ENCODE results near the gene IL25.

Gene IL25

DNA sequence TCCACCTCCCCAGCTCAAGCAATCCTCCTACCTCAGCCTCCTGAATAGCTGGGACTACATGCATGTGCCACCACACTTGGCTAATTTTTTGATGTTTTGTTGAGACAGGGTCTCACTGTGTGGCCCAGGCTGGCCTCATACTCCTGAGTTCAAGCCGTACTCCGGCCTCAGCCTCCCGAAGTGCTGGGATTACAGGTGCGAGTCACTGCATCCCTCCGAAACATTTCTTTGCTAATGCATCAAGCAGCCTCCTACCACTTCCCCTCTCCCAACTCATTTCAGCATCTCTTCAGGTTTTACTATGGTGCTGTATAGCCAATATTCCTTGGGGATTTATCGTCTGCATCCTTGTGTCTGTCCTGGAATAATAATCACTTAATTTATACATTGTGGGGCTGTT is 17.6 kb upstream of the IL25 start:
- no peak for DNase-seq

DNA sequence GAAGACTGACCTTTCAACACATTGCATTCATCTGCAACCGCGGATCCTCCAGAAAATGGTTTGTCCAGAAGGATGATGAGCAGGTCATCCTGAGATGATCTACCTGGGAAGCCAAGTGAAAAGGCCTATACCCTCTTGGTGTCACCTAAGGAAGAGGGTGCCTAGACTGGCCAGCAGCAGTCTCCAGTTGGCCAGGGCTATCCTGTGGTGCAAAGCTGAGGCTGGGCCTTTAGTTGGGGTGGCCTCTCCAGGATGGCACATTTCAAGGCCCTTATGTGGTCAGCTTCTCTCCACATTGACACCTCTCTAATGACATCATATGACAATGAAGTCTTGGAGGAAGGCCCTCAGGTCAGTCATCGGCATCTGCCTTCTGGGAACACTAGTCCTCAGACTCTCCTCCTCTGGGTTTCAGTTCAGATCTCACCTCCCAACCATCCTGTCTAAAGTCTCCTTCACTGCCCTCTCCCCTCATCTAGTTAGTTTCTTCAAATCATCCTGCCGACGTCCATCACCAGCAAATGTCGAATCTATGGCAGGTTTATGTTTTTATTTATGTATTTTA is 16.7 kb upstream of the IL25 start:
- no peak for DNase-seq

DNA sequence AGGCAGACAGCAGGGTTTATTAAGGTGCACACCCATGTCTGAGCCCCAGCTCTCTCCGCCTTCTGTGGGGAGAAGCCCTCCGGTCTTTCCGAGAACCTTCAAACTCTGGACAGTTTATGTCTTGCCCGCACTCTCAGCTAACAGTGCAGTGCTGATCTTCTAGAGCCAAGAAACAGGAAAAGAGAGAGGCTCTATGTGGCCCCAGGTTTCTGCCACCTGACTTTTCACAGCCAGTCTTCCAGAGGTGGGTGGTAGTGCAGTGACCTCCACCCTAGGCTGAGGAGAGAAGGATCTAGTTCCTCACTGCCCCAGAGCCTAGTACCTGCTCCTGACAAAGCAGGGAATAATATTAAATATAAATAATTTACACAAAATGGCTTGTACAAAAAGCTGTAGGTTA is 15.9 kb upstream of the IL25 start:
- no peak for DNase-seq

DNA sequence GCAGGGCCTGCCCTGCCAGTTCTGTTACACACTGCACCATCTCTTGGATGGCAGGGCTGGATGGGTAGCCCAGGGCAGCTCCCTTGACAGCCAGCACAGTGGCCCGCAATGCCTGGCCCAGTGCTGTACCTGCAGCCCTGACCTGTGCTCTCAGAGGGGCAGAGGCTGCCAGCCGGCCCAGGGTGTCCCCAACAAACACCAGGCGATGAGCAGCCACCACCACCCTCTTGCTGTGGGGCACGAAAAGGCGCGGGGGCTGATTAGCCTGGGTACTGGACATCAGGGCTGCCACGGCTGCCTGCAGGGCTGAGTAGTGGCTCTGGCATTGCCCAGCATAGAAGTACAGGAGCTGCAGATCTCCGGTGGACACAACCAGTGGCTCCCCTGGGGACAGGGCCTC is 15.3 kb upstream of the IL25 start:
- no peak for DNase-seq

DNA sequence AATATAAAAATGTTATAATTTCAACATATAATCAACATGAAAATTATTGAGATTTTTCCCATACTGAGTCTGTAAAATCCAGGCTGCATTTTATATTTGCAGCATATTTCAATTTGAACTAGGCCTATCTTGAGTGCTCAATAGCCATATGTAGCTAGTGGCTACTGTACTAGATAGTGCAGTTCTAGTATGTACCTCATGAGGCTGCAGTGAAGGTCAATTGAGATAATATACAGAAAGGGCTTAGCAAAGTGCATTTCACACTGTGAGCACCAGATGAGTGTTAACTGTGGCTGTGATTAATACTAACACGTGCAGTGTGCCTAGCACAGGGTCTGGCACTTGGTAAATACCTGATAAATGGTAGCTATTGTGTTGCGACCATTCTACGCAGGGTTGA is 14.6 kb upstream of the IL25 start:
- peak; percentile 26 for DNase-seq

DNA sequence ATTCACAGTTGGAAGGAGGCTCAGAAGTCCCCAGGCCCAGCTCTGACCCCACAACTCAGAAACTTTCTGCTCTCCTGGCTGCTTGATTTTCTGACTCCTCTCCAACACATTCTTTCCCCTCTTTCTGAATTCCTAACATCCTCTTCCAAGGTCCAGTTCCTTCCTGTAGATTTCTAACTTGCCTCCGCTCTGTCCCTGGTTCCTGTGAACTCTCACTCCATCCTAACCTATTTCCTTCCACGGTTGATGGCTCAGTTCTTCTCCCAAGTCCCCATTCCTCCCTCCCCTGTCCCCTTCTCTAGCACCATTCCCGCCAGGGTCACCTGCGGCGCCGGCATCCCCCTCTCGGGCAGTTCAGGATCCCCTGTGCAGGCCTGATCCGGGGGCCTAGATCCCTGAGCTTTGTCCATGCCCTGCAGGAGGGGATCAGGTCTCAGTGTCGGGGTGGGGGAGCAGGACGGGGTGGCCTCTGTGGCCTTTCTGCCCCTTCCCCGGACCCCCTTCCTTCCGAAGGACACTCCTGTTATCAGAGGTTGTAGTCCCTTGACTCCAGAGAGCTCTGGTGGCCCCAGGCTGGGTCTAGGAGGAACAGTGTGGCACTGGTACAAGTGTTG is 13.9 kb upstream of the IL25 start:
- DNase-seq = no peak

DNA sequence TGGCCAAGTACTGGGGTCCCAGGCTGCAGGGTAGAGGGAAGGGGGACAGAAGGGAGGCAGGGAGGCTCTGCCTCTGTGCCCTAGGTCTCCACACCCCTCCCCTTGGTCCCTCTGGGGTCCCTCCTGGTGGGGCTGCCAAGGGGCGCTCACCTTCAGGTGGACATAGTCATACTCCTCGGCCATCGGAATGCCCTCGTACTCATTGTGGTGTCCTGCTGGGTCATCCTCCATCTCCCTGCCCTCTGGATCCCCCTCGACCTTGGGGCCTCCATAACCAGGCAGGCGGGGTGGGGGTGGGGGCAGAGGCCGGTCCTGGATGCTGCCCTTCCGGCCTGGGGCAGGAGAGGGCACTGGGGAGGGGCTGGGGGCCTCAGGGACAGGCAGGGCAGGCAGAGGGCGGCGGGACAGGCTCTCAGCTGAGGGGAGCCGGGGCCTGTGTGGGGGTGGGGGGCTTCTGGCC is 13.4 kb upstream of the IL25 start:
- no peak for DNase-seq

DNA sequence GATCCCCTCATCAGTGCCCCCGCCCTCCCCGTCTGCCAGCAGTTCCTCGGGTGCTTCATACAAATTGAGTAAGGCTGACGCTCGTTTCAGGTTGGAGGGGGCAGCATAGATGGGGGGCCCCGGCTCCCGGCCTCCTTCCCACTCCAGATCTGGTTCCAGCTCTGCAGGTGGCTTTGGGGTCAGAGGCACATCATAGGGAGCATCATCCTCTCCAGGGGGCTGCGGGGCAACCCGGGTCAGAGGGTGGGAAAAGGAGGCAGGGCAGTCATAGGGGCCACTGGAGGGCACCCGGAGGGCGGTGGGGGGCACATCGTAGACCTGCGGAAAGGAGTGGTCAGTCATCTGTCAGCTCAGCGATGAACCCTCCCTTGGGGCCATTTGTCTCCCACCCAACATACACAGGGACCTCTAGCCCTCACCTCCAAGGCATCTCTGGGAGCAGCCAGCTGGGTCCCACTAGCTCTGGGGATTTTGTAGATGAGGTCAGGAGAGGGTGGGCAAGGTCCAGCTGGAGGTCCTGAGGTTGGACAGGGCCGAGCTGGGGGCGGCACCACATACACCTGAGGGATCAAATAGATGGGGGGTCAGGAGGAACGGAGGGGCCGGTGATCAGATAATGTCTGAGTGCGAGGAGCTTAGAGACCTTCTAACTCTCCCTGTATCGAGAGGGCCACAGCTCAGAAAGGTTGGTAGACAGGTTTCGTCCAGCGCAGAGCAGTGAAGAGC is 12.7 kb upstream of the IL25 start:
- no peak for DNase-seq

DNA sequence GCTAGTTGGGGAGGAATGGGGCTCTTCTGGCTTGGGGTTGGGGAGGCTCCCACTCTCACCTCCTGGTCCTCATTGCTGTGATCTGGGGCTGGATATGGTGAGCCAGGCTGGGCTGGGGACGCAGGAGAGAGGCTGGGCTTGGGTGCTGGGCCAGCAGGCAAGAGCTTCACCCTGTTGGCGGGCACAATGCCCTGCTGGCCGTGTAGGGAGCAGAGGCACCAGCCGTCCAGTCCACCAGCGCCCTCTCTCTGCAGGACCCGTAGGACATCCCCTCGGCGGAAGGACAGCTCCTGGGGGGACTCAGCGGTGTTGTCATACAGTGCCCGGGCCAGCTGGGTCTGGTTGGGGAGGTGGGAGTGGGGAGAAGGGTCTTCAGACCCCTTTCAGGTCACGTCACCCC is 12.1 kb upstream of the IL25 start:
- DNase-seq = no peak

DNA sequence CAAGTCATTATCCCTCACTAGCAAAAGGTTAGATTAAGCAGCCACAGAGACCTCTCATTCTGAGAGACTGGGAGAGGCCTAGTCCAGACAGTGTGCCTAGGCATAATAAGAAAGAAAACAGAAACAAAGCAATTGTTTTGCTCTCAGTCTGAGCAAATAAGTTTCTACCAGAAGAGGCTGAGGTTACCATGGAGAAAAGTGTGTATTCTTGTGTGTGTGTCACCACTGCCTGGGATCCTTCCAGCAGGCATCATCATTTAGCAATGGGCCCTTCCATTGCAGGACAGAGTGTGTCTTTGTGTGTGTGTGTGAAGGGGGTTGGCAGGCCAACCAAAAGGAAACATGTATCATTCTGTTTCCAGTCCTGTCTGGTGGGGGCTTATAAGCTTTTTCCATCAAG is 11.3 kb upstream of the IL25 start:
- DNase-seq = no peak

DNA sequence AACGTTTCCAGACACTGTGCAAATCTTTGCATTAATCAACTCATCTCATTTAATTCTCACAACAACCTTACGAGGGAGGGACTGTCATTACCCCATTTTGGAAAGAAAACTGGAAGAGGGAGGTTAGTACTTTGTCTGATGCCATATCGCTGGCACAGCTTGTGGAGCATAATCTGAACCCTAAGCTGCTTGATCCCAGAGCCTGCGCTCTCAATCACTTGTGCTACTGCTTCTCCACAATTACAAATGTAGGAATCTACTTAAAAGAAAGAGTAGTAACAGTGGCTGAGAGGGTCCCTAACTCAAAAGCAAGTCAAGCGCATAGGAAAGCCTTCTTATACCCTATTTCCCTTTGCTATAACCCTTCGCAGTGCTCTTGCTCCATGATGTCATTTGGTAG is 10.8 kb upstream of the IL25 start:
- no peak for DNase-seq

DNA sequence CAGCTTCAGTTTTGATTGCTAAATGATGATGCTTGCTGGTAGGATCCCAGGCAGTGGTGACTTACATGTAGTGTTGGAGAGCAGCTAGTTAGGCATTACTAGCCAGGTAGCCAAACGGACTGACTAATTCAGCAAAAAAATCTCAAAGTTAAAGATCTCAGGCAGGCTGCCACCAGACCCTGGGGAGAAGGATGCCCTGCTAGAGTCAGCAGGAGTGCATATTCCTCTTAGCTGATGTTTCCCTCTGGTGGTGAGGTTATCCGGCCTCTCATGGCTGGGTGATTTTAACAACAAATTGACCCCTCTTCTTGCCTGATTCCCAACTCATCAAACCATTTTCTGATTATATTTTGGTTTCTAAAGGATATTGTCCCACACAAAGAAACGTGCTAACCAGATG is 10.4 kb upstream of the IL25 start:
- no peak for DNase-seq

DNA sequence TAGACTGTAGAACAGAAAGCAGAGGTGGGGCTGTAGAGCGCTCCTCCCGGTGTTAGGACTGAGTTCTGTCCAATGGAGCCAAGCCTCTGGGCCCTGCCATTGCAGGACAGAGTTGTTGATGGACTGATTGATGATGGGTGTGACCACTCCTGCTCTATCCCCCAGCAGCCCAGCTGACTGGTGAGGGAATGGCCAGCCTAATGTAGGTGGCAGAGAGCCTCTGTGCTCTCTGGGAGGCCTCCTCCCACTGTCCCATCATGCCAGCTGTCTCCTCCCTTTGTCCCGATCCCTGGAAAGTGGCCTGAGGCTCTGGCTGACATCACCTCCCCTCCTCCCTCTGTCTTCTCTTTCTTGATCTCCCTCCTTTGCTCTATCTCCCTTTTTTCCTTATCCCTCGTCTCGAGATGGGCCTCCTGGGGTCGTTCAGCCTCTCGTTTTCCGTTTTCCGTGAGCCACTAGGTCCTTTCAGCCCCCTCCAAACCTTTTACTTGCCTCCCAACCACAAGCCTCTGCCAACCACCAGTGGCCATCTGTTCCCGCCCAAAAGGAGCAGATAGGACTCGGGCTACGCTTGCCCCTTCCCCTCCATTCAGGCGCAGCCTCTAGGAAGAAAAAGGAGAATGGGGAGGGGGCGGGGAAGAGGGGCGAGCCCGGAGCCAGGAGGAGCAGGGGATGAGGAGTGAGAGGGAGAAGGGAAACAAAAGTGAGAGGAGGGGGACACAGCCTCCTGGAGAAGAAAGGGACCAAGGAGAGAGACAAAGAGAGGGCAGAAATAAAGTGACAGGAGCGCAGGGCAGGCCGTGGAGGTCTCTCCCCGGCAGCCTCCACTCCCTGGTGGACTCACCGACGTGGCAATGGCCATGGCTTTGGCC is 8.2 kb upstream of the IL25 start:
- no peak for DNase-seq

DNA sequence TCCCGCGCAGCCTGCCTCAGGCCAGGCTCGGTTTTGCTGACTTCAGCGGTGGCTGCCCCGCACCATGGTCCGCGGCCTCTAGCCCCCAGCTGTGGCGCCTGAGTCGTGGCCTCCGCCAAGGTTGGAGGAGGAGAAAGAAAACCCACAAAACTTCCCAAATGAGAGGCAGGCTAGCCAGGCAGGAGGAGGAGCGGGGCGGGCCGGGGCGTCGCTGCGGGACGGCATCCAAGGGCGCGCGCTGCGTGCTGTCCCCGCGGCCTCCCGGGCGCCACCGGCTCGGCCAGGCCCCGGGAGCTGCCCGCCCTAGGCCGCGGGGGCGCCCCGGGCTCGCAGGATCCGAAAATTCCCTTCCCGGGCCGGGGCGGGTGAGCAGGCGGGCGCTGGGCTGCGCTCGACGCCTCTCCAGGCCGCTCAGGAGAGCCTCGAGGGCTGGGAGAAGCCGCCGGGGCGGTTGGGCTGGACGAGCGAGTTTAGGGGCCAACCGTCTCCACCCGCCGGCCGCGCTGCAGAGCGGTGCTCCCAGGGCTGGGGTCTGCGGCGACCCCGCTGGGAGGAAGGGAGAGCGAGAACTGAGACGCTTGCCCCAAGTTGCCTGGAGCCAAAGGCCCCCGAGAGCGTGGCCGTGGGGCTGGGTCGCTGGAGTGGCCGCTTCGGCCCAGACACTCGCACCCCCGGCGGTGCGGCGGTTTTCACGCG is 7.4 kb upstream of the IL25 start, which contains the start of gene EFS:
Gene EFS, minus strand, starts transcription at position 137 of the 696 bp plus-strand sequence. CDS start 147 bp downstream, outside the sequence.
- DNase-seq = no peak

DNA sequence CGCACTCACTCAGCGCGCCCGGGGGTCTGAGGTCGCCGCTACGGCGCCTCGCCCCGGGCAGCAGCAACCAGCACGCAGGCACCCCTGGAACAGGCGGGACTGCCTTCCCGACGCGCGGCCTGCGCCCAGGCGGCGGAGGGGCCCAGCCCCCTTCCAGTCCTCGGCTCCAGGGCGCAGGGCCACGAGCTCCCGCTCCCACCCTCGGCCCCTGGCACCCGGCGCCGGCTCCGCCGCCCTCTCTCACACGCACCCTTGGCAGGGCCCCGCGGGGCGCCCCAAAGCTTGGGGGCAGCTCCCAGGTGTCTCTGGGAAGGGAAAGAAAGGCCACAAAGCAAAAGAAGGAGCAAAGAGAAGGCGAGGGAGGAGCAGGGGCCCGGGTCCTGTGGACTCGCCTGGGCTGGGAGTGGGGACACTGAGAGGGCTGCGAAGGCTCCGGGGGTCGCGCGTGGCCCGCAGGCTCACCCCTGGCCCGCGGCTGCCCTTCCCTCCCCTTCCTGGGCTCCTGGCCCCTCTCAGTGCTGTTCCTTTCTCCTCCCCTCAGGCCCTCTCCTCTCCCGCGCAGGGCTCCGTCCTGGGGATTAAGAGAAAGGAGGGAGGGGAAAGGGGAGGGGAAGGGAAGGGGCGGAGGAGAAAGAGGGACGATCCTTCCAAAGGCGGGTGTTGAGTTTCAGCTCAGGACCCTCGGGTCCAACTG is 6.7 kb upstream of the IL25 start:
- DNase-seq = no peak

DNA sequence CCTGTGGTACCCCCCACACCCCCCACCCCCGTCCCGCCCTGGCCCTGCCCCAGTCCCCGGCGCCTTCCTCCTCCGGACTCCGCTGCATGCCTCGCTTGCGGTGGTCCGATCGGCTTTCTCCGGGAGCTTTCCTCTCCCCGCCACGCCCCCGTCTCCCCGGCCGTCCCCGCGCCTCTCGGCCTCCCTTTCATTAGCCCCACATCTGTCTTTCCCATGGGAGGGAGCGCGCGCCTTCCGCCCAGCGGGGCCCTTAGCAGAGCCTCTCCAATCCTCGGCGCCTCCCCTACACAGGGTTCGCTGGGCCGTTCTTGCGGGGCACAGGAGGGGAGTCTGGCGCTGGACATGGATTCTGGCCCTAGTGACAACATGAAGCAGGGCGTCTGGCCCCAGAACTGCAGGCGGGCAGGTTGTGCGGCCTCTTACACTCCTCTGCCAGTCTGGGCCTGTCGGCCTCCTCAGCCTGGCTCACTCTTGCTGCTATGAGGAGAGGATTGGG is 6.1 kb upstream of the IL25 start:
- DNase-seq = no peak

DNA sequence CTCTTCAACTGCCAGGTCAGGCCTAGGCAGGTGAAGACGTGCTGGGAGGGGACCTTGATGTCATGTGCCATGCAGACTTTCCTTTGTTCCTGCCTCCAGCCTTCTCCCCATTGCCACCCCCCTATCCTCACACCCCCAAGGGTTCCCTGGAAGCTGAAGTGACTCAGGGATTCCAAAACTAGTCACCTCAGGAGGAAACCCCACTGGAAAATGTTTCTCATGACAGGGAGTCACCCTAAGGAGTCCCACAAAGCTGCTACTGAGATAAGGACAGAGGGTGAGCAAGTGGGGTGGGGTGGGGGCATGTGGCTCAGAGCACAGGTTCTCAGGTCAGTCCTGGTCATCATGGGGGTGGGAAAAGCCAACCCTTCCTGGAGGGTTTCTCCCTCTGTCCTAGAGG is 2.4 kb upstream of the IL25 start:
- no peak for DNase-seq

DNA sequence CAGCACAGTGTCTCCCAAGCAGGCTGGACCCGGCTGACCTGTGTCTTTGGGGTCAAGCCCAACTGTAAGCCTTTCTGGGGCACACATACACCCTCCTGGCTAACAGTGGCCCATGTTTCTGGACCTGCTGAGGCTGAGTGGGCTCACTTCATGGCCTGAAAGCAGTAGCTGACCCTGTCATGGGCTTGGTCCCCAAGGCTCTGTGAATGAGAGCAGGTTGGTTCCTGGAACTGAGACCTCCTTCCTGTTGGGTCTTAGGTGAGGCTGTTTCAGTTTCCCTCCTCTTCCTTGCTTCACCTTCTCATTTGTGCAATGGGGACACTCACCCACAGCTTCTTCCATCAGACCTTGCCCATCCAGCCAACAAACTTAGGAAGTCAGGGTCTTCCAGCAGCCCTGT is 744 bp upstream of the IL25 start:
- DNase-seq = no peak

DNA sequence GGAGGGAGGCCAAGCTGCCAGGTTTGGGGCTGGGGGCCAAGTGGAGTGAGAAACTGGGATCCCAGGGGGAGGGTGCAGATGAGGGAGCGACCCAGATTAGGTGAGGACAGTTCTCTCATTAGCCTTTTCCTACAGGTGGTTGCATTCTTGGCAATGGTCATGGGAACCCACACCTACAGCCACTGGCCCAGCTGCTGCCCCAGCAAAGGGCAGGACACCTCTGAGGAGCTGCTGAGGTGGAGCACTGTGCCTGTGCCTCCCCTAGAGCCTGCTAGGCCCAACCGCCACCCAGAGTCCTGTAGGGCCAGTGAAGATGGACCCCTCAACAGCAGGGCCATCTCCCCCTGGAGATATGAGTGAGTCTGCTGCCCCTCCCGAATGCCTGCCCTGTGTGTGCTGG is 432 bp downstream of the IL25 start:
- no peak for DNase-seq

DNA sequence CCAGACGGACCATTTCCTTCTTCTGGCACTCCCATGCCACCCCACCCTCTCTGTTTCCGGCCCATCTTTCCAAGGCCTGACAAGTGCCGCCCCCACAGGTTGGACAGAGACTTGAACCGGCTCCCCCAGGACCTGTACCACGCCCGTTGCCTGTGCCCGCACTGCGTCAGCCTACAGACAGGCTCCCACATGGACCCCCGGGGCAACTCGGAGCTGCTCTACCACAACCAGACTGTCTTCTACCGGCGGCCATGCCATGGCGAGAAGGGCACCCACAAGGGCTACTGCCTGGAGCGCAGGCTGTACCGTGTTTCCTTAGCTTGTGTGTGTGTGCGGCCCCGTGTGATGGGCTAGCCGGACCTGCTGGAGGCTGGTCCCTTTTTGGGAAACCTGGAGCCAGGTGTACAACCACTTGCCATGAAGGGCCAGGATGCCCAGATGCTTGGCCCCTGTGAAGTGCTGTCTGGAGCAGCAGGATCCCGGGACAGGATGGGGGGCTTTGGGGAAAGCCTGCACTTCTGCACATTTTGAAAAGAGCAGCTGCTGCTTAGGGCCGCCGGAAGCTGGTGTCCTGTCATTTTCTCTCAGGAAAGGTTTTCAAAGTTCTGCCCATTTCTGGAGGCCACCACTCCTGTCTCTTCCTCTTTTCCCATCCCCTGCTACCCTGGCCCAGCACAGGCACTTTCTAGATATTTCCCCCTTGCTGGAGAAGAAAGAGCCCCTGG is 3.1 kb downstream of the IL25 start:
- no peak for DNase-seq

DNA sequence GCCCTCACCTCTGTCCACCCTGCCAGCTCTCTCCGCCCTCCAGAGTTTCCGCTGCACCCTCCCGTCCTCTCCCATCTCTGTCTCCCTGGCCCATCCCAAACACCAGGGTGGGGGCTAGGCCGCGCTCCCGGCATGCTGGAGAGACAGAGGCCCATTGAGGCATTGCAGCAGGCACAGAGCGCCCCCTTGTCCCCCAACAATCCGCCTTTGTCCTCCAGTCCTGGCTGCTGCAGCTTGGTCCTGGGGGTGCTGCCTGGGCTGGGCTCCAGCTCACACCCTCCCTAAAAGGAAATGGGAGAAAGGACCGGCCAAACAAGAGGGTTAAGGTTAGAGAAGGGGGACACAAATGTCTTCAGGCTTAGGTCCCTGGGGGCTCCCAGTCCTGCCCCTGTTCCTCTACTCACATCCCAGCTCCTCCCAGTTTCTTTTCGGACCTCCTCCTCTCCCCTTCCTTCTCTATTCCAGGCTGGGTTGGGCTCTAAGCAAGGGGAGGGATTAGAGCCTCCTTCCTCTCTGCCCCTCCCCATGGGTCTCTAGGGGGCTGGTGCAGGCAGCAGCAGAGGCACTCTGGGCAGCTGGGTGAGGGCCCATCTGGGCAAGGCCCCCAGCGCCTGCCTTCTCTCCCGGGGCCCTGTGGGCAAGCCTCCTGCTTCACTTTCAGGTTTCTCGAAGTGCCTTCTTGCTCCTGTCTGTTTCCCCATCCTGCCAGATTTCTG is 4.0 kb downstream of the IL25 start, which contains the start of gene CMTM5:
Gene CMTM5, plus strand, starts transcription at position 565 of the 716 bp plus-strand sequence. CDS start 206 bp downstream, outside the sequence.
- no peak for DNase-seq
